HFFc6 (cell line): ENCODE measurements around the gene URB1. TPM values are rescaled to one million over a fixed set of nuclear protein-coding genes. Genes with fewer than 3 reads are reported as not detected.
A peak's percentile ranks its signal among the peaks of the same experiment; 100 is the strongest.

Experiments
- DNase-seq: peaks from one replicate; pipeline ENCODE4 v3.0.0-alpha.2; 2018
- H3K27ac Mint-ChIP-seq: 2 replicates; pipeline ENCODE4 v1.8.0; 2020; ENCODE audit warnings: mild to moderate bottlenecking, mixed read lengths
- H3K27me3 Mint-ChIP-seq: 2 replicates; pipeline ENCODE4 v1.8.0; 2021; ENCODE audit warnings: mild to moderate bottlenecking, moderate library complexity, mixed read lengths; ENCODE audit not compliant: insufficient read depth
- H3K36me3 Mint-ChIP-seq: 2 replicates; pipeline ENCODE4 v1.8.0; 2021; ENCODE audit warnings: low read depth, mixed read lengths
- H3K4me1 Mint-ChIP-seq: 2 replicates; pipeline ENCODE4 v1.8.0; 2020; ENCODE audit warnings: low read depth, mixed read lengths
- H3K4me3 Mint-ChIP-seq: 2 replicates; pipeline ENCODE4 v1.8.0; 2020; ENCODE audit warnings: mild to moderate bottlenecking, moderate library complexity, mixed read lengths
- H3K9me3 Mint-ChIP-seq: 2 replicates; pipeline ENCODE4 v1.8.0; 2020; ENCODE audit warnings: mild to moderate bottlenecking, mixed read lengths
- total RNA-seq, 6 experiments: library from RNA; stranded (reverse); fragmentation: NEBNext Ultra II Directional; extraction: Animal tissue kit (Norgen Biotek cat#: 25700); gene quantifications; 2 replicates in 1 of 6; 3 replicates in 5 of 6; pipeline ENCODE4 v1.2.3, GENCODE V29; 2021
- TF ChIP-seq, protein P1 (sequence below): fragments of 200-600 bp; sonication (generic); IDR thresholded peaks from 2 replicates; pipeline ENCODE4 v1.5.0; 2021; ENCODE audit warnings: antibody characterized with exemption, mild to moderate bottlenecking

The URB1 gene
- total RNA-seq, 6 experiments from 2014 or later = 18.4 to 27.0 (median 22.4) TPM

GRCh38 chr21:32329331-32329730 is 63.5 kb downstream of the URB1 start:
- DNase-seq = no peak

GRCh38 chr21:32328595-32328994 is 64.2 kb downstream of the URB1 start:
- peak overlapping the region; percentile 56 for H3K27ac Mint-ChIP-seq
- peaks cover 46% of the 10 kb centered on the region for H3K4me1 Mint-ChIP-seq
- TF ChIP-seq, protein P1, sequence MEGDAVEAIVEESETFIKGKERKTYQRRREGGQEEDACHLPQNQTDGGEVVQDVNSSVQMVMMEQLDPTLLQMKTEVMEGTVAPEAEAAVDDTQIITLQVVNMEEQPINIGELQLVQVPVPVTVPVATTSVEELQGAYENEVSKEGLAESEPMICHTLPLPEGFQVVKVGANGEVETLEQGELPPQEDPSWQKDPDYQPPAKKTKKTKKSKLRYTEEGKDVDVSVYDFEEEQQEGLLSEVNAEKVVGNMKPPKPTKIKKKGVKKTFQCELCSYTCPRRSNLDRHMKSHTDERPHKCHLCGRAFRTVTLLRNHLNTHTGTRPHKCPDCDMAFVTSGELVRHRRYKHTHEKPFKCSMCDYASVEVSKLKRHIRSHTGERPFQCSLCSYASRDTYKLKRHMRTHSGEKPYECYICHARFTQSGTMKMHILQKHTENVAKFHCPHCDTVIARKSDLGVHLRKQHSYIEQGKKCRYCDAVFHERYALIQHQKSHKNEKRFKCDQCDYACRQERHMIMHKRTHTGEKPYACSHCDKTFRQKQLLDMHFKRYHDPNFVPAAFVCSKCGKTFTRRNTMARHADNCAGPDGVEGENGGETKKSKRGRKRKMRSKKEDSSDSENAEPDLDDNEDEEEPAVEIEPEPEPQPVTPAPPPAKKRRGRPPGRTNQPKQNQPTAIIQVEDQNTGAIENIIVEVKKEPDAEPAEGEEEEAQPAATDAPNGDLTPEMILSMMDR = no peak
- H3K36me3 Mint-ChIP-seq = peaks cover 67% of the 10 kb centered on the region
- no peak for DNase-seq
- no peak overlapping the region for H3K4me3 Mint-ChIP-seq
- H3K27me3 Mint-ChIP-seq = no peaks in the 10 kb centered on the region; the same call in 1 of the 2 replicates
- no peaks in the 10 kb centered on the region for H3K9me3 Mint-ChIP-seq

More at GRCh38 chr21:32329331-32329730, 63.5 kb downstream of the URB1 start:
- Mint-ChIP-seq H3K4me1 (peaks cover 46% of the 10 kb centered on the region), H3K4me3 (no peak overlapping the region), H3K27ac (peak overlapping the region; percentile 77), H3K27me3 (no peaks in the 10 kb centered on the region; the same call in 1 of the 2 replicates), H3K36me3 (peaks cover 63% of the 10 kb centered on the region), H3K9me3 (no peaks in the 10 kb centered on the region)
- TF ChIP-seq, protein P1 = no peak

GRCh38 chr21:32325706-32326105 is 67.1 kb downstream of the URB1 start:
- Mint-ChIP-seq H3K27ac (no peak overlapping the region), H3K9me3 (no peaks in the 10 kb centered on the region), H3K4me1 (peaks cover 32% of the 10 kb centered on the region), H3K4me3 (no peak overlapping the region), H3K36me3 (peaks cover 52% of the 10 kb centered on the region), H3K27me3 (no peaks in the 10 kb centered on the region; the same call in 1 of the 2 replicates)
- TF ChIP-seq, protein P1 = no peak
- no peak for DNase-seq

GRCh38 chr21:32322676-32323075 is 70.1 kb downstream of the URB1 start:
- no peaks in the 10 kb centered on the region; the same call in none of the 2 replicates for H3K27me3 Mint-ChIP-seq
- 0 out of 2 replicates have a peak, but pooled peaks cover 3% of the 10 kb centered on the region for H3K4me1 Mint-ChIP-seq
- DNase-seq = no peak
- peaks cover 42% of the 10 kb centered on the region for H3K36me3 Mint-ChIP-seq
- TF ChIP-seq, protein P1 = no peak
- no peaks in the 10 kb centered on the region for H3K9me3 Mint-ChIP-seq
- no peak overlapping the region; the same call in 1 of the 2 replicates for H3K27ac Mint-ChIP-seq
- no peak overlapping the region for H3K4me3 Mint-ChIP-seq

GRCh38 chr21:32322103-32322502 is 70.7 kb downstream of the URB1 start:
- Mint-ChIP-seq H3K4me1 (no peaks in the 10 kb centered on the region), H3K27ac (no peak overlapping the region), H3K27me3 (no peaks in the 10 kb centered on the region; the same call in none of the 2 replicates), H3K4me3 (no peak overlapping the region), H3K9me3 (no peaks in the 10 kb centered on the region), H3K36me3 (peaks cover 37% of the 10 kb centered on the region)
- DNase-seq = no peak
- TF ChIP-seq, protein P1 = no peak

DNA sequence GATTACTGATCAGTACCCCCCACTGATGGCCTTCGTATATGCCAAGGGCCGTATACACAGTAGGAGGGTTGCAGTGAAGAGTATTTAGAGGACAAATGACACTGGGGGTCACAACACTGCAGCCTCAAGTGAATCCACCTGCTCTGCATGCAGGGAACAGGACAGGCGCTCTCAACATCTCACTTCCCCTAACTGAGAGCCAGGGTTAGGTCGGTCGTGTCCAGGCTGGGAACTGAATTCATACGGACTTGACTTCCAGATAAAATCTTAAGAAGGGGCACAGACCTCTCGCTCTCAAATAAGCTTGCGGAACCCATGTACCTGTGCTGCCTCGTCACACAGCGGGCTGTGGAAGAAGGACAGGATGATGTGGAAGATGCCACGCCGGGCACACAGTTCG is 71.3 kb downstream of the URB1 start:
- H3K36me3 Mint-ChIP-seq = peaks cover 37% of the 10 kb centered on the region
- H3K27ac Mint-ChIP-seq = no peak overlapping the region; the same call in 1 of the 2 replicates
- H3K4me1 Mint-ChIP-seq = no peaks in the 10 kb centered on the region

More for the DNA sequence above, 71.3 kb downstream of the URB1 start:
- no peak overlapping the region for H3K4me3 Mint-ChIP-seq
- TF ChIP-seq, protein P1 = no peak
- DNase-seq = no peak
- H3K9me3 Mint-ChIP-seq = no peaks in the 10 kb centered on the region
- no peaks in the 10 kb centered on the region; the same call in none of the 2 replicates for H3K27me3 Mint-ChIP-seq
